Neural crest cell (in vitro differentiated cells): ENCODE measurements around the gene ZNF124. TPM values are rescaled to one million over a fixed set of nuclear protein-coding genes. Genes with fewer than 3 reads are reported as not detected.
"Not testable (repeated sequence)": the region's sequence is repeated elsewhere in the genome, so short reads cannot be mapped to it uniquely, and the experiment has no call there.

Experiments
- DNase-seq: peaks from one replicate; pipeline ENCODE4 v3.0.0; 2021; ENCODE audit warnings: low read depth, mixed read lengths, low spot score
- H3K27ac Mint-ChIP-seq: one replicate; pipeline ENCODE4 v1.8.0; 2021; ENCODE audit warnings: mild to moderate bottlenecking, mixed read lengths; ENCODE audit not compliant: unreplicated experiment
- H3K27me3 Mint-ChIP-seq: 2 replicates; pipeline ENCODE4 v1.8.0; 2021; ENCODE audit warnings: low read depth, mild to moderate bottlenecking, mixed read lengths
- H3K36me3 Mint-ChIP-seq: 2 replicates; pipeline ENCODE4 v1.8.0; 2021; ENCODE audit warnings: low read depth, mild to moderate bottlenecking, mixed read lengths
- H3K4me1 Mint-ChIP-seq: 2 replicates; pipeline ENCODE4 v1.8.0; 2021; ENCODE audit warnings: mixed read lengths
- H3K4me3 Mint-ChIP-seq: one replicate; pipeline ENCODE4 v1.8.0; 2021; ENCODE audit warnings: mild to moderate bottlenecking, mixed read lengths
- H3K9me3 Mint-ChIP-seq: 2 replicates; pipeline ENCODE4 v1.8.0; 2021; ENCODE audit warnings: mixed read lengths
- CTCF ChIP-seq: fragments of 200-600 bp; sonication (generic); conservative IDR thresholded peaks from 2 replicates; pipeline ENCODE4 v1.5.0; 2021; ENCODE audit warnings: antibody characterized with exemption, mild to moderate bottlenecking
- total RNA-seq: library from RNA; stranded (reverse); gene quantifications from 2 replicates; pipeline ENCODE4 v1.2.1, GENCODE V29; 2021

ZNF124 gene
- total RNA-seq, 1 donor from 2014 or later: 87.0 TPM

GRCh38 chr1:247146671-247147070 is 25.1 kb downstream of the ZNF124 start:
- peaks cover 33% of the 10 kb centered on the region for H3K9me3 Mint-ChIP-seq
- no peak for DNase-seq
- H3K4me3 Mint-ChIP-seq: no peak overlapping the region
- TF ChIP-seq CTCF: peak; percentile 29
- no peak overlapping the region for H3K27ac Mint-ChIP-seq
- no peaks in the 10 kb centered on the region for H3K4me1 Mint-ChIP-seq
- H3K36me3 Mint-ChIP-seq: peaks cover 76% of the 10 kb centered on the region
- H3K27me3 Mint-ChIP-seq: no peaks in the 10 kb centered on the region

DNA sequence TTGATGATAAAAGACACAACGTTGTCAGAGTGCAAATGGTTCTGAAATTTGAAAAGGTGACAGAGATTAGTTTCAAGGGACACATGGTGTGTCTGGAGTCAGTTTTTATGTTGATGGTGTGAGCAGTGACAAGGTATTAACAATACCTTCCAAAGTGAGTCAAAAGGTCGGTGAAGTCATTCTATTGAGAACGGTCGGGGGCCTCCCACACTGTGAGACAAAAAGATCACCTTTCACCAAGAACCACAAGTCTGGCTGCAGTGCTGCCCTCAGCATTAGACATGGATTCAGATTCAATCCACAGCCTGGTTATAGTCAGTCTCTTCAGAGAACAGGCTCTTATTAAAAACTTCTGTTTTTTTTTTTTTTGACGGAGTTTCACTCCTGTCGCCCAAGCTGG is 26.5 kb downstream of the ZNF124 start:
- Mint-ChIP-seq H3K4me3 (peak overlapping the region; percentile 21), H3K36me3 (peaks cover 78% of the 10 kb centered on the region), H3K27ac (no peak overlapping the region), H3K9me3 (peaks cover 38% of the 10 kb centered on the region), H3K4me1 (no peaks in the 10 kb centered on the region), H3K27me3 (no peaks in the 10 kb centered on the region)
- no peak for DNase-seq
- no peak for TF ChIP-seq CTCF

DNA sequence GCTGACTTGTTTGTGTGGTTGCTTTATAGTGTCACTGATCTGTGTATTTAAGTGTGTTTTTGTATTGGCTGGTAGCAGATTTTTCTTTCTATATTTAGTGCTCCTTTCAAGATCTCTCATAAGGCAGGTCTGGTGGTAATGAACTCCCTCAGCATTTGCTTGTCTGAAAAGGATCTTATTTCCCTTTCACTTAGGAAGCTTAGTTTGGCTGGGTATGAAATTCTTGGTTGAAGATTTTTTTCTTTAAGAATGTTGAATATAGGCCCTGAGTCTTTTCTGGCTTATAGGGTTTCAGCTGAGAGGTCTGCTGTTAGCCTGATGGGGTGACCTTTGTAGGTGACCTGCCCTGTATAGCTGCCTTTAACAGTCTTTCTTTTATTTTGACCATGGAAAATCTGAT is 32.3 kb downstream of the ZNF124 start:
- H3K4me1 Mint-ChIP-seq, DNase-seq, H3K27me3 Mint-ChIP-seq, H3K4me3 Mint-ChIP-seq, H3K27ac Mint-ChIP-seq: not testable (repeated sequence)
- Mint-ChIP-seq H3K9me3 (peaks cover 48% of the 10 kb centered on the region), H3K36me3 (peaks cover 83% of the 10 kb centered on the region)

DNA sequence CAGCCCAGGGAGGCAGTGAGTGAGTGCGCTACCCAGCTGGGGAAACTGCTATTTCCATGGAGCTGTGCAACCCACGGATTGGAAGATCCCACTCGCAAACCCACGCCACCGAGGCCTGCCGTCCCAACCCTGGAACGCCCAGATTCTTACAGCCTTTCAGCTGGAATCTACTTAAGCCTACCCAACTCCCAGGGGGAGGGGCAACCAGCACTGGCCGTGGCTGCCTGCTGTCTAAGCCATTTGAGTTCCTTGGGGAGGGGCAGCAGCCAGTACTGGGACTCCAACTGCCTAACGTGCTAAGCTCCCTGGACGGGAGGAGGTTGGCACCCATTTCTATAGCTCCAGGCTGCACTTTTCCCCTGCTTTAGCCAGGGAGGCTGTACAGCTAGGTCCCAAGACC is 40.6 kb downstream of the ZNF124 start:
- Mint-ChIP-seq H3K9me3 (peaks cover 15% of the 10 kb centered on the region), H3K36me3 (peaks cover 59% of the 10 kb centered on the region), H3K27ac (no peak overlapping the region), H3K4me1 (peaks cover 8% of the 10 kb centered on the region), H3K27me3 (no peaks in the 10 kb centered on the region), H3K4me3 (no peak overlapping the region)
- no peak for TF ChIP-seq CTCF
- no peak for DNase-seq

DNA sequence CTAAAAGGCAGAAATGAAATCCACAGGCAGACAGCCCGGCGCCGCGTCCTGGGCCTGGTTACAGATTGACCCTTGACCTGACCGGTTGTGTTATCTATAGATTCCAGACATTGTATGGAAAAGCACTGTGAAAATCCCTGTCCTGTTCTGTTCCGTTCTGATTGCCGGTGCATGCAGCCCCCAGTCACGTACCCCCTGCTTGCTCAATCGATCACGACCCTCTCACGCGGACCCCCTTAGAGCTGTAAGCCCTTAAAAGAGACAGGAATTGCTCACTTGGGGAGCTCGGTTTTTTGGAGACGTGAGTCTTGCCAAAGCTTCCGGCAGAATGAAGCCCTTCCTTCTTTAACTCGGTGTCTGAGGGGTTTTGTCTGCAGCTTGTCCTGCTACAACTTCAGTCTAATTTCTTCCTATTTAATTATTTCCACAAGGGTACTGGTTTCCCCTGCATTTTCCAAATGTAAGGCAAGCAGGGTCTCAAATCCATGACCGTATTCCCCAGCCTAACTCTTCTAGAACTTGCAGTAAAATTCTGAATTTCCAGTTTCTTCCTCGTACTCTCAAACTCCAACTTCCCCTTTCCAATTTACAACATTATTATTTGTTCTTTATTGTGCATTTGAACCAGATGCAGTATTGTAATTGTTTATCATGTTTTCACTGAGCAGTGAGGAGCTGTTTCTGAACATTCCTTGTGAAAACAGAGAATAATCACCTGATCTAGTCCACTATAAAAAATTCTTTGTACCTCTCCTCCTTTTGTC is 44.1 kb downstream of the ZNF124 start:
- not testable (repeated sequence) for H3K4me1 Mint-ChIP-seq, H3K9me3 Mint-ChIP-seq, DNase-seq, H3K27me3 Mint-ChIP-seq
- Mint-ChIP-seq H3K27ac (peak overlapping the region; percentile 88), H3K4me3 (peak overlapping the region; percentile 97), H3K36me3 (peaks cover 36% of the 10 kb centered on the region)

- H3K9me3 Mint-ChIP-seq, H3K27ac Mint-ChIP-seq, H3K27me3 Mint-ChIP-seq, H3K4me1 Mint-ChIP-seq, H3K4me3 Mint-ChIP-seq, DNase-seq: not testable (repeated sequence)
- peaks cover 27% of the 10 kb centered on the region for H3K36me3 Mint-ChIP-seq
Observed at GRCh38 chr1:247126601-247127000, 45.2 kb downstream of the ZNF124 start.

- not testable (repeated sequence) for H3K27me3 Mint-ChIP-seq, H3K27ac Mint-ChIP-seq, H3K4me1 Mint-ChIP-seq, H3K9me3 Mint-ChIP-seq, DNase-seq, H3K4me3 Mint-ChIP-seq
- peaks cover 27% of the 10 kb centered on the region for H3K36me3 Mint-ChIP-seq
Observed at GRCh38 chr1:247126166-247126565, 45.7 kb downstream of the ZNF124 start.
